AG04450 (cell line): ENCODE measurements around the gene TMEM63B. TPM values are rescaled to one million over a fixed set of nuclear protein-coding genes. Genes with fewer than 3 reads are reported as not detected.

Experiments
- CTCF ChIA-PET: fragments of 300-600, 350-600 bp; formaldehyde crosslinking; extraction: SDS; loops from one replicate; lab custom pipeline; 2022; ENCODE audit warnings: antibody characterized with exemption, inconsistent platforms; lab: Charles Lee
- POLR2A ChIA-PET: fragments of 350-600 bp; formaldehyde crosslinking; extraction: SDS; loops from one replicate; lab custom pipeline; 2021; ENCODE audit warnings: antibody characterized with exemption, inconsistent platforms; lab: Yijun Ruan, JAX
- DNase-seq: peaks from one replicate; pipeline ENCODE4 v3.0.0-alpha.2; 2011; ENCODE audit warnings: low read depth, low spot score
- H3K27ac ChIP-seq: one replicate; pipeline ENCODE4 v1.5.1; 2012; ENCODE audit warnings: low read depth, low read length, control low read depth
- H3K27me3 ChIP-seq: one replicate; pipeline ENCODE4 v1.6.0; 2012; ENCODE audit warnings: low read length; ENCODE audit not compliant: control insufficient read depth, insufficient read depth
- H3K4me3 ChIP-seq: 2 replicates; pipeline ENCODE4 v1.5.1; 2011; ENCODE audit warnings: mild to moderate bottlenecking, low read depth, low read length, control low read depth
- H3K9me3 ChIP-seq: 2 replicates; pipeline ENCODE4 v1.5.1; 2012; ENCODE audit warnings: low read length; ENCODE audit not compliant: control insufficient read depth, insufficient read depth
- polyA plus RNA-seq: library from polyadenylated mRNA; depleted of rRNA; stranded (reverse); fragments of >200 nt; gene quantifications from 2 replicates; pipeline ENCODE4 v1.2.3, GENCODE V29; 2011
- TF ChIP-seq, protein P1 (sequence below): IDR thresholded peaks from 2 replicates; pipeline ENCODE4 v1.5.1; 2011; ENCODE audit warnings: low read depth, low read length, control low read depth, inconsistent platforms

Gene TMEM63B
- polyA plus RNA-seq, 1 experiment = 39.4 TPM

DNA sequence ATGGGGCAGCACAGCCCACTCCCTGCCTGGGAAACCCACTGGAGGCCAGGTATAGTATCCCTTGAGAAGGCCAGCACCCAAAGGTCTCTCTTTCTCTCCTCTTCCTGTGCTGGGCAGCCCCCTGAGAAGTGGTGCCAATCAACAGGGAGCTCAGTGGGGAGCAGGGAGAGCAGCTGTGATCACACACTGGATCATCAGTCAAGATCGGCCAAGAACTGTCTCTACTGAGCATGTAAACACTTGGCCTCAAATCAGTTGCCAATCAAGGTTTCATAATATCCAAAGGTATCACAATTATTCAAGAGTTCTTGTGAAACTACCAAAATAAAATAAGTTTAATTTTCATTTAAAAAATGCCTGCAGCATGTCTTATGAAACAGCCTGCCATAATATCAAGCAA, 18.9 kb upstream of the TMEM63B start:
- POLR2A ChIA-PET = no interaction called here
- H3K4me3 ChIP-seq = no peak overlapping the region
- no peak overlapping the region for H3K27ac ChIP-seq
- no peak for DNase-seq
- CTCF ChIA-PET = interaction anchor here (1.6 kb wide), 1 partner anchor 339 kb away, joined by 3 read pairs; no protein-coding TSS in a partner anchor
- no peaks in the 10 kb centered on the region for H3K27me3 ChIP-seq
- no peaks in the 10 kb centered on the region for H3K9me3 ChIP-seq
- TF ChIP-seq, protein P1, sequence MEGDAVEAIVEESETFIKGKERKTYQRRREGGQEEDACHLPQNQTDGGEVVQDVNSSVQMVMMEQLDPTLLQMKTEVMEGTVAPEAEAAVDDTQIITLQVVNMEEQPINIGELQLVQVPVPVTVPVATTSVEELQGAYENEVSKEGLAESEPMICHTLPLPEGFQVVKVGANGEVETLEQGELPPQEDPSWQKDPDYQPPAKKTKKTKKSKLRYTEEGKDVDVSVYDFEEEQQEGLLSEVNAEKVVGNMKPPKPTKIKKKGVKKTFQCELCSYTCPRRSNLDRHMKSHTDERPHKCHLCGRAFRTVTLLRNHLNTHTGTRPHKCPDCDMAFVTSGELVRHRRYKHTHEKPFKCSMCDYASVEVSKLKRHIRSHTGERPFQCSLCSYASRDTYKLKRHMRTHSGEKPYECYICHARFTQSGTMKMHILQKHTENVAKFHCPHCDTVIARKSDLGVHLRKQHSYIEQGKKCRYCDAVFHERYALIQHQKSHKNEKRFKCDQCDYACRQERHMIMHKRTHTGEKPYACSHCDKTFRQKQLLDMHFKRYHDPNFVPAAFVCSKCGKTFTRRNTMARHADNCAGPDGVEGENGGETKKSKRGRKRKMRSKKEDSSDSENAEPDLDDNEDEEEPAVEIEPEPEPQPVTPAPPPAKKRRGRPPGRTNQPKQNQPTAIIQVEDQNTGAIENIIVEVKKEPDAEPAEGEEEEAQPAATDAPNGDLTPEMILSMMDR = no peak

DNA sequence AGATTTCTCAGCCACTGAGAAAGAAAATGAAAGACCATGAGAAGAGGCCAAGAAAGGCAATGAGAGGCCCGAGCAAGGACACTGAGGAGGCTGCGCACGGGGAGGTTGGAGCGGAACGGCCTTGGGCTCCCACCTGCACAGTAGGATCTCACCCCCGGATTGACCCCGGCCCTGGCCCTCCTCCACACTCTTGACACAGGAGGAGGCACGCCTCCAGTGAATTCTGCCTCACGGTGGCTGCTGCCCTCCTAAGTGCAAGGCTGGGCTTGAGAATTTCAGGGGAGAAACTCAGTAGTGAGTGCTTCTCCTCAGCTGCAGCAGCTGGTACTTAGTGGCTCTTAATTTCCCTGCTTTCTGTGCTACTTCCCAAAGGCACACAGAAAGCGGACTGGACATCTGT, 18.1 kb upstream of the TMEM63B start:
- DNase-seq = no peak
- H3K27ac ChIP-seq = no peak overlapping the region
- ChIA-PET CTCF (interaction anchor here (0.9 kb wide), 1 partner anchor 9 kb away, joined by 3 read pairs; no protein-coding TSS in a partner anchor), POLR2A (no interaction called here)
- no peaks in the 10 kb centered on the region for H3K9me3 ChIP-seq
- TF ChIP-seq, protein P1 = no peak
- no peak overlapping the region for H3K4me3 ChIP-seq
- no peaks in the 10 kb centered on the region for H3K27me3 ChIP-seq

DNA sequence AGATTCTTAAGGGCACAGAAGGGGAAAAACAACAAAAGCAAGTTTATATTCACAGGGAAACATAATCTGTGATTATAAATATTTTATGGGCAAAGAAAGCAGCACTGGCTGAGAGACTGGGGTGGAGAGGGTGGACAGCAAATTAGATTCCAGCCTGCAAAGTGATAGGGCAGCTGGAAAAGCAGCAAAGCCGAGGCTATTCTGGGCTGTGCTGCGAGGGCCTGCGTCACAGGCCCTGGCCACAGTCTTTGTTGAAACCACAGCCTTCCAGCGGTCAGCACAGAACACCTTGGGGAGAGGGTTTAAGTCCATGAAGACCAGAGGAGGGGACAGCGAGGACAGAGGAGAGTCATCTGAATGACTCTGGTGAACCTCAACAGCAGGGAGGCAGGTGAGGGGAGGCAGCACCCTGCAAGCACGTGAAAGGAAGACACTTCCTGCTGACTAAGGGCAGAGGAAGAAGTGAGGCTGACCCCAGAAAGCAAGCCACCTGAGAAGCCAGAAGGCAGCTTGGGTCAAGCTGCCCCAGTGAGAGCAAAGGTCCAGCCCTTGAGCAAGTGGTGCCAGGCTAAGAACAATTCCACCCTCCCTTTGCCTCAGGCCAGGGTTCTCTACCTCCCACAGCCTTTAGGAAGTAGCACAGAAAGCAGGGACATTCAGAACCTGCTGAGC, 17.2 kb upstream of the TMEM63B start:
- Histone ChIP-seq H3K4me3 (no peak overlapping the region), H3K9me3 (no peaks in the 10 kb centered on the region), H3K27me3 (no peaks in the 10 kb centered on the region), H3K27ac (no peak overlapping the region)
- ChIA-PET CTCF (interaction anchor here (0.8 kb wide), 1 partner anchor 124 kb away, joined by 4 read pairs; no protein-coding TSS in a partner anchor), POLR2A (no interaction called here)
- DNase-seq = no peak
- TF ChIP-seq, protein P1 = no peak

DNA sequence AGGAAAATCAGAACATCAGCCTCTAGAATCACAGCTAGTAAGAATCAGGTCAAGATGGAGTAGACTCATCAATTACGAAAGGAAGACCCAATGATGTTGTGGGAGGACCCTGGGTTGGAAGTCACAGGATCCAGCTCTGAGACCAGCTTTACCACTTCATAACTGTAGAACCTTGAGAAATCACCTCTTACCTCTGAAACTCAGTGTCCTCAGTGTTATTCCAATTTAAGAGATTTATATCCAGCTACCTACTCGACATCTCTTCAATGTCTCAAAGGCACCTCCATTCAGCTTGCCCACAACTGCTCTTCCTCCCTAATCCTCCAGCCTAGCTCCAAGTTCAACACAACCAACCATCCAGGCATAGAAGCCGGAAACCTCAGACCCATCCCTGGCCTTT, 16.4 kb upstream of the TMEM63B start:
- ChIA-PET POLR2A (interaction anchor here (1.2 kb wide), 1 partner anchor 18 kb away, joined by 7 read pairs; no protein-coding TSS in a partner anchor), CTCF (interaction anchor here (1.4 to 1.9 kb wide), 2 partner anchors 14 to 124 kb away, joined by 4 to 5 read pairs; no protein-coding TSS in a partner anchor)
- H3K27me3 ChIP-seq = no peaks in the 10 kb centered on the region
- no peak overlapping the region for H3K27ac ChIP-seq
- DNase-seq = no peak
- no peaks in the 10 kb centered on the region for H3K9me3 ChIP-seq
- TF ChIP-seq, protein P1 = no peak
- no peak overlapping the region for H3K4me3 ChIP-seq
